HTERT RPE-1 (cell line): ENCODE results near the gene RNF17.
"Not testable (repeated sequence)": the region's sequence is repeated elsewhere in the genome, so short reads cannot be mapped to it uniquely, and the experiment has no call there.

Experiments
- in situ Hi-C: fragments of 300-500 bp; cut with MboI; formaldehyde crosslinking; loops from 4 replicates; pipeline ENCODE4 v1.14.3; 2020; ENCODE audit warnings: low sequenced_read_pairs

The RNF17 gene, protein sequence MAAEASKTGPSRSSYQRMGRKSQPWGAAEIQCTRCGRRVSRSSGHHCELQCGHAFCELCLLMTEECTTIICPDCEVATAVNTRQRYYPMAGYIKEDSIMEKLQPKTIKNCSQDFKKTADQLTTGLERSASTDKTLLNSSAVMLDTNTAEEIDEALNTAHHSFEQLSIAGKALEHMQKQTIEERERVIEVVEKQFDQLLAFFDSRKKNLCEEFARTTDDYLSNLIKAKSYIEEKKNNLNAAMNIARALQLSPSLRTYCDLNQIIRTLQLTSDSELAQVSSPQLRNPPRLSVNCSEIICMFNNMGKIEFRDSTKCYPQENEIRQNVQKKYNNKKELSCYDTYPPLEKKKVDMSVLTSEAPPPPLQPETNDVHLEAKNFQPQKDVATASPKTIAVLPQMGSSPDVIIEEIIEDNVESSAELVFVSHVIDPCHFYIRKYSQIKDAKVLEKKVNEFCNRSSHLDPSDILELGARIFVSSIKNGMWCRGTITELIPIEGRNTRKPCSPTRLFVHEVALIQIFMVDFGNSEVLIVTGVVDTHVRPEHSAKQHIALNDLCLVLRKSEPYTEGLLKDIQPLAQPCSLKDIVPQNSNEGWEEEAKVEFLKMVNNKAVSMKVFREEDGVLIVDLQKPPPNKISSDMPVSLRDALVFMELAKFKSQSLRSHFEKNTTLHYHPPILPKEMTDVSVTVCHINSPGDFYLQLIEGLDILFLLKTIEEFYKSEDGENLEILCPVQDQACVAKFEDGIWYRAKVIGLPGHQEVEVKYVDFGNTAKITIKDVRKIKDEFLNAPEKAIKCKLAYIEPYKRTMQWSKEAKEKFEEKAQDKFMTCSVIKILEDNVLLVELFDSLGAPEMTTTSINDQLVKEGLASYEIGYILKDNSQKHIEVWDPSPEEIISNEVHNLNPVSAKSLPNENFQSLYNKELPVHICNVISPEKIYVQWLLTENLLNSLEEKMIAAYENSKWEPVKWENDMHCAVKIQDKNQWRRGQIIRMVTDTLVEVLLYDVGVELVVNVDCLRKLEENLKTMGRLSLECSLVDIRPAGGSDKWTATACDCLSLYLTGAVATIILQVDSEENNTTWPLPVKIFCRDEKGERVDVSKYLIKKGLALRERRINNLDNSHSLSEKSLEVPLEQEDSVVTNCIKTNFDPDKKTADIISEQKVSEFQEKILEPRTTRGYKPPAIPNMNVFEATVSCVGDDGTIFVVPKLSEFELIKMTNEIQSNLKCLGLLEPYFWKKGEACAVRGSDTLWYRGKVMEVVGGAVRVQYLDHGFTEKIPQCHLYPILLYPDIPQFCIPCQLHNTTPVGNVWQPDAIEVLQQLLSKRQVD (N-terminal part only)

DNA sequence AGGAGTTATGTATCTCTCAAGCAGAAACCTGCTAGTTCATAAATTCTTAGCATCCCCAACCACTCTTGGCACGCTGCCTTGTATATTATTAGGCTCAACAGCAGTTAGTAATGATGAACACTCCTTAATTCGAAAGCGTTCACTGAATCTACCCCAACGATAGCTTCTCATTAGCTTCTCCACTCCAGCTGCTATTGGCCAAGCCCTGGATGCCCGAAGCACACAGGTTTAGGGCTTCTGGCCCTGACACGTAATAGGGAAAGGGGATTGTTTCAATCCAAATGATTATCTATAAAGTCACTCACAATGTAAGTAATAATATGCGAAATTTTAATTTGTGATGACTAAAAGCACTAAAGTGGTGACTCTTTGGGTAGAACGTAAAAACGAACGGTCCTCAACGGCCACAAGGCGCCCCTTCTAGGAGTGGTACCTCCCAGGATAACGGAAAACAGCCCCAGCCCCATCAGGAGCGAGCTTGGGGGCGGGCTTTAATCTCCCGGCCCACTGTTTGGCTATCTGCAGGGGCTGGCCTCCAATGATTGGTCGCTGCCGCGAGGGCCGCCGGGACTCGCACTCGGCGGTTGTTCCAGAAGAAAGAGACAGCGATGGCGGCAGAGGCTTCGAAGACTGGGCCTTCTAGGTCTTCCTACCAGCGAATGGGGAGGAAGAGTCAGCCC, at the start of gene RNF17:
Gene RNF17 (plus strand): TSS at position 574 of the 680 bp plus-strand sequence. CDS start 35 bp downstream, at position 609.
- in situ Hi-C loops = no loop called here

DNA sequence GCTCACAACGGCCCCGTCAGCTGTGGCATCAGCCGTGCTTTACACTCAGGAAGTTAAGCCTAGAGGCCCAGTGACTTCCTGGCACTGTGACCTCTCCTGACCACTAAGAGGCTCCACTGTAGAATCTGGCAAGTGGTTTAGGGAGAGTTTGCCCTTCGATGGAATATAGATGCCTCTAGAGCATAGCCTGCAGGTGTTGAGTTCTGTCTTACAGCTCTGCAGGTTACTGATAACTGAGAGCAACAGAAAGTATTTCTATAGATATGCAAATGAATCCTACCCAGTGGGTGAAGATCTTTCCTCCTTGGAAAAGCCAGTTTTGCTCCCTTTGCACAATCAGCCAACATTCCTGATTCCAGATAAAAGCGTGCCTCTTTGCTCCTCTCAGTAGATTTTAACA, 48.0 kb upstream of the RNF17 start:
- in situ Hi-C loops = no loop called here

DNA sequence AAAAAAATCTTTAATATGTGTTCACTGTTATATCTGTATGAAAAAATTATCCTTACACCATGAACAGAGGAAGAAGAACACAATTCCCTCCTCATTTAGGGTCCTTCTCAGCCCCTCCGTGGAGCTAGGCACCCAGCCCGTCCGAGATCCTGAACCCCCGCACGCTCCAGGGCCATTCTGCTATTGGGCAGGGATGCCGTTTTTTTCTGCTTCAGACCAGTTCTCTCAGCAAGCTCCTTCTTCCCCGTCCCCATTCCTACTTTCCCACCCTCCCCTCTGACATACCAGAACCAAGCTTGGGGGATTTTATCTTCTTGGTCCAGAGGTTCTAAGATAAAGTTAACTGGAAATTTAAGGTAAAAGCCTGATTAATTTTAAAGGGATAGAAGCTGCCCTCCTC, 47.5 kb upstream of the RNF17 start:
- in situ Hi-C loops = no loop called here

DNA sequence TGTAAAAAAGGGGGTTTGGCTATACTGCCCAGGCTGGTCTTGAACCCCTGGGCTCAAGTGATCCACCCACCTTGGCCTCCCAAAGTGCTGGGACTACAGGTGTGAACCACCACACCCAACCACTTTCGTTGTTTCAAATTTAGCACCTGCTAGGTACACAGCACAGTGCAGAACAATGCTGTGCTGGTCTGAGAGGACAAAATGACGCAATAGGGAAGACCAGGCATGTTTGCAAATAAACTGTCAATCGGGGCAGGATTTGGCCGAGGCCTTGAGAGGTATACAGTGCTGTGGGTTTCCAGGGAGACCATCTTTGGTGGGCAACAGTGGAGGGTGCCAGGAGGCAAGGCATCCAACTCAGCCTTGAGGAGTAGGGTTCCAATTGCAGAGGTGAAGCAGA, 46.8 kb upstream of the RNF17 start:
- in situ Hi-C loops = no loop called here

DNA sequence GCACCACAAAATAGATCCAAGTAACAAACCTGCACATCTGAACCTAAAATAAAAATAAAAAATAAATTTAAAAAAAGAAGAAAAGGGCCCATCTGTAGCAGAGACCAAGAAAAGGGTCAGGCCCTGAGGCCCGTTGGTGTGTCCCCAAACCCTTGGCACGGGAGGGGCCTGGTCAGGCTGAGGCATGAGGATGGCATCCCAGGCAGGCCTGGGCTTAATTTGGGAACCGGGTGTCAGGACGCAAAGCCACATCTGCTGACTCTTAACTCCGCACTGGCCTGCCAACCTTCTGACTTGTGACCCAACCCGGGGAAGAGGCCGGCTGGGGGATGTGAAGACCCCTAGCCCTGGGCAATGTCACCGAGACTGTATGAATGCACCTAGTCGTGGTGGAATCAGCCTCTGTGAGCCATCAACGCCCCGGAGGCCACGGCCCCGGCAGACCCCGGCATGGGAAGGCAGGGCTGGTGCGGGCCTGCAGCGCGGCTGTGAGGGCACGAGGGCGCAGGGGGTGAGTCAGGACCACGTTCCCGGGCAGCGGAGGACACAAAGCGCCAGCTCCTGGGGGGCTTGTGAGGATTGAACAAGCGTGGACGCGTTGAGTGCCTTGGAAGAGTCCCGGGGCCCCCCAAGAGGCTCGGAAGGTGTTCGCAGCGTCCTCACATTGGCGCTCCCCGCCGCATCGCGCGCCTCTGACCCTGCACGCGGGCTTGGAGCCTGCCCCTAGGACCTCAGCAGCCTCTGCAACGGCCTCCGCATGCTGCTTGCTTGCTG, 45.6 kb upstream of the RNF17 start:
- in situ Hi-C loops = no loop called here

DNA sequence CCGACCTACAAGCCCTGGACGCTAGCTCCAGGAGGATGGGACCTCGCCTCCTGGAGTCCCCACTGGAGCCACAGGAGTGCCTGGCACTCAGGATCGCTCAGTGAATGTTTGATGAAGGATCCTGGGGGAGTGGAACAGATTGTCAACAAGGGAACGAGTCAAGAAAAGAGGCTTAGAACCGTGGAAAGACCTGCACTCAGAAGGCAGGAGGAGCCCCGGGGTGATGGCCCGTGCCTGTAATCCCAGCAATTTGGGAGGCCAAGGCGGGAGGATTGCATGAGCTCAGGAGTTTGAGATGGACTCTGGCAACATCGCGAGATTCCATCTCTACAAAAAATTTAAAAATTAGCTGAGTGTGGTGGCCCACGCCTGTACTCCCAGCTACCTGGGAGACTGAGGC, 44.8 kb upstream of the RNF17 start:
- in situ Hi-C loops = no loop called here

DNA sequence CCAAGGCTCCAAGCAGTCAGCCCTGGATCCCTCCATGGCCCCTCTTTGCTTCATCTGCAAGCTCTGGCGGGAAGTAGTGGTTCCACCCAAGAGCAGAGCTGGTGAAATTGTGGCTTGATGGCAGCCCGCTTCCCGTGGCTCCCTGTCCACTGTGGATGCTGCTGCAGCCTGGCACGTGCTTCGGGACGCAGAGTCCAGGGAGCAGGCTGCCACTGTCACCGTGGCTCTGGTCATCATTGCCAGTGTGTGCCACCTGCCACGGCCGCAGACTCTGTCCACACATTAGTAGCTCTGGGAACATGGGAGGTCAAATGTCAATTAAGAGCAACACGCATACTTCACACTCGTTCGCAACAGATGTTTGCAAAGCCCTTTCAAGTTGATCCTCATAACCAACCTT, 40.8 kb upstream of the RNF17 start:
- in situ Hi-C loops = no loop called here

DNA sequence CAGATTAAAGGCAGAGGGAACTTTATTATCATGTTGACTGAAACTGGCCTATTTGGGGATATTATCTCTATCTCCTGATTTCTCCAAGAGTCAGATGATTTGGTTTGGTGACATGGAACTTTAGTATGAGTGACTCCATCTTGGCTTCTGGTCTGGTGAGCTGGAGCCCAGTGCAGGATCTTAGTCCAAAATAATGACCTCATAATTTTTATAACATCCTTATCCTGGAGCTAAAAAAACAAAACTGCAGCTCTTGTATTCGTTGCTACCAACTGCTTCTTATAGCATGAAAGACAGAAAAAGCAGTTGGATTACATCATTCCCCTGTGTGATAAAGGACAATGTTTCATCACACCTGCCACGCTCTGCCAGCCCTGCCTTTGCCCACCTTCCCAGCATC, 39.3 kb upstream of the RNF17 start:
- in situ Hi-C loops = no loop called here

DNA sequence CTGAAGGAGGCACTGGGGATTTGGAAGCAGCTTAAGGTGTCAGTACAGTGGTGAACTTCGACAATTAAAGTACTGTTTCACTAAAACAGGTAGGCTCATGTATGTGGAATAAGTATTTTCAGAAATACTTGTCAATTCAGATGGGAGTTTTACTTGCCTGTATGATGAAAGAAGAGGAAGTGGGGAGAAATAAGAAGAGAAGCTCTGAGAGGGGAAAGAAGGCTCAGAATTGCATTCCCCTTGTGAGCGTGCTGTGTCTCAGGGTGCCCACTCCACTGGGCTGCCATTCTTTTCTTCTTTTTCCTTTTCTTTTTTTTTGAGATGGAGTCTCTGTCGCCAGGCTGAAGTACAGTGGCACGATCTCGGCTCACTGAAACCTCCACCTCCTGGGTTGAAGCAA, 38.6 kb upstream of the RNF17 start:
- in situ Hi-C loops = no loop called here

DNA sequence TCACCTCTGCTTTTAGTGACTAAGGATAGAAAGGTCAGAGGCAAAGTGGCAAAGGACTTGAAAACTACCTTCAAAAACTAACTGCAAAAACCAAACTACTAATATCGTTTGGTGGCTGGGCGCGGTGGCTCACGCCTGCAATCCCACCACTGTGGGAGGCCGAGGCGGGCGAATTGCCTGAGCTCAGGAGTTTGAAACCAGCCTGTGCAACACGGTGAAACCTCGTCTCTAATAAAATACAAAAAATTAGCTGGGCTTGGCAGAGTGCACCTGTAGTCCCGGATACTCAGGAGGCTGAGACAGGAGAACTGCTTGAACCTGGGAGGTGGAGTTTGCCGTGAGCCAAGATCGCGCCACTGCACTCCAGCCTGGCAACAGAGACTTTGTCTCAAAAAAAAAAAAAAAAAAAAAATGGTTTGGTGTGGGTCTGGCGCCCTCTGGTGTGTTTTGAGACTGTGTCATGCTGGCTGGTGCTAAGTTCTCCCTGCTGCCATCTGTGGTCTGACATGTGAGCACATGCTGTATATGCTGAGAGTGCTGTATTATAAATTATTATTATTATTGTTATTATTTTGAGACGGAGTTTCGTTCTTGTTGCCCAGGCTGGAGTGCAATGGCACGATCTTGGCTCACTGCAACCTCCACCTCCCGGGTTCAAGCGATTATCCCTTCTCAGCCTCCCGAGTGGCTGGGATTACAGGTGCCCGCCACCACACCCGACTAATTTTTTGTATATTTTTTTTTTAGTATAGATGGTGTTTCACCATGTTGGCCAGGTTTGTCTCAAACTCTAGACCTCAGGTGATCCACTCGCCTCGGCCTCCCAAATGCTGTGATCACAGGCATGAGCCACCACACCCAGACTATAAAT, 36.0 kb upstream of the RNF17 start:
- in situ Hi-C loops = no loop called here

DNA sequence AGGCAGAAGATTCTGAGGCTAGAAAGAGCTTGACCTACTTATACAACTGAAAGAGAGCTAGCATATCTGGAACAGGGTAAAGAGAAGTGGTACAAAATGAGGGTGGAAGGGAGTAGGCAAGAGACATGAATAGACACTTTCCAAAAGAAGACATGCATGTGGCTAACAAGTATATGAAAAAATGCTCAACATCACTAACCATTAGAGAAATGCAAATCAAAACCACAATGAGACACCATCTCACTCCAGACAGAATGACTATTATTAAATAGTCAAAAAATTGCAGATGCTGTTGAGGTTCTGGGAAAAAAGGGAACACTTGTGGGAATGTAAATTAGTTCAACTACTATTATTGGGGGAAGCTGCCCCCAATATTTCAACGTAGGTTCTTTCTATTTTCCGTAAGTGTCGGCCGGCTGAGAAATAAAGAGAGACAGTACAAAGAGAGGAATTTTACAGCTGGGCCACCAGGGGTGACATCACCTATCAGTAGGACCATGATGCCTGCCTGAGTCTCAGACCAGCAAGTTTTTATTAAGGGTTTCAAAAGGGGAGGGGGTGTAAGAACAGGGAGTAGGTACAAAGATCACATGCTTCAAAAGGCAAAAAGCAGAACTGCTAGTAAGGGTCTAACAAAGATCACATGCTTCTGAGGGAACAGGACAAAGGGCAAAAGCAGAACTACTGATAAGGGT, 32.9 kb upstream of the RNF17 start:
- in situ Hi-C loops = not testable (repeated sequence)

DNA sequence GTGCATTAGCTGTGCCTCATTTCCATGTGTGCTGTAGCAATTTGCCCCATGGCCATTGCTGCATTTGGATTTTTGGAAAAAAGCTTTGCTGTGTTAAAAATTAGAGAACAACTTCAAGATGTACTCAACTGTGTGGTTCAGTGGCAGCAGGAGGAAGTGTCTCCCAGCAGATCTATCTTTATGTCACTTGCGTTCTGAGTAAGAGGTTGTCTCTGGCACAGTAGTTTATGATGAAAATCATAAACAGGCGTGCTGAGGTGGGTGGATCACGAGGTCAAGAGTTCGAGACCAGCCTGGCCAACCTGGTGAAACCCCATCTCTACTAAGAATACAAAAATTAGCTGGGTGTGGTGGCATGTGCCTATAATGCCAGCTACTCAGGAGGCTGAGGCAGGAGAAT, 29.0 kb upstream of the RNF17 start:
- in situ Hi-C loops = no loop called here

DNA sequence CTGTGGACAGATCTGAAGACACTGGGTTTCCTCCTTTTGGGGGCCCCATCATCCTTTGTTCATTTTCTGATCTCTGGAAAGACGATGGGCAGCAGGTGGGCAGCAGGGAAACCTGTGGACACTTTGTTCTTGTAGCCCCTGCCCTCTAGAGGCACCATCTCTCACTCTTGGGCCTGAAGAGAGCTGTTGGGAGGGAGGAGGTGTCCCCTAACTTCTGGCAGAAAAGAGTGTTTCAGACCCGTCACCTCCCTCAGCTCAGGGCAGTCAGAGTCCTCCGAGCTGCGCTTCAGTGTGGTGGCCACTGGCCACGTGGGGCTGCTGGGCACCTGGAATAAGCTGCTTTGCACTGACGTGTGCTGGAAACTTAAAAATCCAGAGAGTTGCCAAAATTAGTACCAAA, 26.9 kb upstream of the RNF17 start:
- in situ Hi-C loops = no loop called here

DNA sequence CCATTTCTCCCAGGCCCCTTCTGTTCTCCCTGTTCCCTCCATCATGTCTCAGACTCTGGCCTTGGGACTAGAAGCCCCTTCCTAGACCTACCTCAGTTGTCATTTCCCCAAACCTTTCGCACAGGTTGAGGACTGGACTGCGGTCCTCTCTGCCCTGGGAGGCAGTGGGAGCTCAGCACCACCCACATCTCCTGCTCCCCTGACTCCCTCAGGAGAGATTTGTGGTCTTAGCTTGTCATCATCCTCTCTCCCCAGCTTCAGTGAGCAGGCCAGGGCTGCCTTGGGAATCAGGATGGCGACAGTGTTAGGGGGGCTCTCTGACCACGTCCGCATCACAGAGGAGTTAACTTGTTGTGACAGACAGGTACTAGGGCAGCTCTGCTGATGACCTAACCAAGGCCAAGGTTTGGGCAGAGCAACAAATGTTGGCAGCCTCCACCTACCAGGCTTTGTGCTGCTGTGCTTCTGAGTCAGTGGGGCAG, 25.6 kb upstream of the RNF17 start:
- in situ Hi-C loops = no loop called here

DNA sequence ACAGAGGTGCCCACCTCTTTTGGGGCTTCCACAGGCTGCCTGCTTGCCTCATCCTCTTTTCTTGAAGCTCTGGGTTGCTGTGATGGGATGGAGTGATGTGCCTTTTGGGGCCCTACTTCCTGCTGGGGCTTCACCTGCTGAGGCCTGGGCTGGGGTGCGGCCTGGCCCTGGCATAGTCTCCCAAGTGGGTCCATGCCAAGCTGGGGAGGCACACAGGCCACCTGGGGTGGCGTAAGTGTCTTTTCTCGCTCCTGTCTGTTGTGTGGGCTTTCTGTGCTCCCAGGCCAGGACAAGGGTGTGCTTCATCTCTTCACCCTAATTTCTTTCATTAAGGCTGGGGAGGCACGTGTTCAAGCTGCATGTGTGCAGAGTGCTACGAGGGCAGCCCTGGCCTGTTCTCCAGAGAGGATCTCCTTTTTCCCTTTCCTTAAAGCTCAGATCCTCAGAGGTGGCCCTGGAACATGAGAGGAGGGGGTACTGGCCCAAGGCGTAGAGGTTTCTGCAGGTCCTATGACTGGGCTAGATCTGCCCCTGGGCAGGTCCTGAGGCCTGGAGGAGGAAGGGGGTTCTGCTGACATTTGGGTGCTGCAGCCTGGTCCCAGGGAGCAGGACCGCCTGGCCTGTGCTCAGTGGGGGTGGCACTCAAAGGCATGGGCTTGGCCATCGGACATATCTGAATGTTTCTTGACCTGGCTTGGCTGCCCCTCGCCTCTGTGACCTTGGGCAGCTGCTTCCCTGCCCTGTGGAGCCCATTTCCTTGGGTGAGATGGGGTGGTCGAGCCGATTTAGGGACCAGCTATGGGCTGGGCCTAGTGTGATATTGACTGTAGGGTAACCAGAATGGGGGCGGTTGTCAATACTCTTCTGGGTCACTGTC, 23.7 kb upstream of the RNF17 start:
- in situ Hi-C loops = no loop called here

DNA sequence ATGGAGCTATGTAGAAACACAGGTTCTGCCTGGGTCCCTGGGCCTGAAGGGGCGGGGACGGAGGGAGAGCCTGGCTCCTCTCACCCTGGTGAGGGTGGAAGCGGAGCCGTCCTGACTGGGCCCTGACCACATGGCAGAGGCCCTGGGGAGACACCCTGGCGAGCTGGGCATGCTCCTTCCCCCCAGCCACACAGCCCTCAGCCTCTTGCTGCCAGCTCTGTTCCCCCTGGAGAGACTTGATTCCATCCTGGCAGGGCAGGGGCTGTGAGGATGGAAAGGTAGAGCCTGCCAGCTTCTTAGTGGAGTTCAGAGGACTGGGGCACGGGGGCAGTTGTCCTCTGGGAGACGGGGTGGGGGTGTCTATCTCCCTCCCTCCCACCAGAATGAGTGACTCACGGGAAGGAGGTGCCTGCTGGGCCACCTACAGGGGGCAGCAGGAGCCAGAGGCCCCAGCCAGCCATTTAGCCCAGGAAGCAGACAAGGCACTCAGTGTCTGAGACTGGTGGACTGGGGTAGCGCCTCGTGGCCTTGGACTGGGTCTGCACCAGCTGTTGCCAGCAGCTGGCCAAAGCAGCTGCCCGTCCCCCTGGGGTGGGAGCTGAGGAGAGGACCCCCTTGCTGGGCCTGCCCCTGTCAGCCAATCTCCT, 22.8 kb upstream of the RNF17 start:
- in situ Hi-C loops = no loop called here

DNA sequence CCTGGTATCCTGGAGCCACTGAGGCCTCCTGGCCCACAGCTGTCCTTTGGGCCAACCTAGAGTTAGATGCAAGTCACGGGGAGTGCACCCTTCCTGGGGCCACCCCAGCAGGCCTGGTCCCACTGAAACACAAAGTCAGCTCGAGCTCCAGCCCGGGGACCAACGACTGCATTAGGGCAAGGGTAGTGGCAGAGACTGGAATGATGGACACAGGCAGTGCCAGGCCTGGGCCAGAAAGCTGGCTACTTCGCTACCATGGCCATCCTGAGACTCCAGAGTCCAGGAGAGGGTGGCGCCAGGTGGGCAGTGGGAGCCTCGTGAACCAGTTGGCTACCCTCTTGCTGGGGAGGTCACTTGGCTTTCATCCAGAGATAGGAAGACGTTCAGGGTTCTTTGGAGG, 22.2 kb upstream of the RNF17 start:
- in situ Hi-C loops = no loop called here
